H9 (cell line): ENCODE results near the gene CUL2. TPM values are rescaled to one million over a fixed set of nuclear protein-coding genes. Genes with fewer than 3 reads are reported as not detected.
A peak's percentile ranks its signal among the peaks of the same experiment; 100 is the strongest.

Experiments
- DNase-seq: peaks from one replicate; pipeline ENCODE4 v3.0.0-alpha.2; 2017
- H2AFZ ChIP-seq: one replicate; pipeline ENCODE4 v1.6.1; 2013; ENCODE audit warnings: mild to moderate bottlenecking, low read length, control low read depth, moderate library complexity
- H2AK5ac ChIP-seq: 2 replicates; pipeline ENCODE4 v1.6.1; 2013; ENCODE audit warnings: low read length, control low read depth, mixed read lengths; ENCODE audit not compliant: insufficient read length
- H2BK120ac ChIP-seq: one replicate; pipeline ENCODE4 v1.6.1; 2013; ENCODE audit warnings: low read depth, mild to moderate bottlenecking, low read length, control low read depth, inconsistent platforms; ENCODE audit not compliant: poor library complexity, severe bottlenecking
- H2BK12ac ChIP-seq: 2 replicates; pipeline ENCODE4 v1.6.1; 2013; ENCODE audit warnings: low read length, control low read depth, mixed read lengths, low read depth; ENCODE audit not compliant: insufficient read length
- H2BK15ac ChIP-seq: 2 replicates; pipeline ENCODE4 v1.6.1; 2013; ENCODE audit warnings: low read depth, low read length, control low read depth
- H2BK20ac ChIP-seq: one replicate; pipeline ENCODE4 v1.6.1; 2013; ENCODE audit warnings: low read depth, mild to moderate bottlenecking, low read length, control low read depth, inconsistent platforms; ENCODE audit not compliant: poor library complexity, severe bottlenecking
- H2BK5ac ChIP-seq: 2 replicates; pipeline ENCODE4 v1.6.1; 2013; ENCODE audit warnings: low read length, control low read depth, mixed read lengths; ENCODE audit not compliant: insufficient read length
- H3K14ac ChIP-seq: 2 replicates; pipeline ENCODE4 v1.6.1; 2013; ENCODE audit warnings: low read length, control low read depth; ENCODE audit not compliant: insufficient read depth
- H3K18ac ChIP-seq: 2 replicates; pipeline ENCODE4 v1.6.1; 2013; ENCODE audit warnings: low read depth, mild to moderate bottlenecking, mixed read lengths, low read length, control low read depth; ENCODE audit not compliant: insufficient read length
- H3K23ac ChIP-seq: 2 replicates; pipeline ENCODE4 v1.6.1; 2013; ENCODE audit warnings: low read length, control low read depth, mixed read lengths, low read depth; ENCODE audit not compliant: insufficient read length
- H3K23me2 ChIP-seq: 2 replicates; pipeline ENCODE4 v1.6.1; 2013; ENCODE audit warnings: low read depth, mild to moderate bottlenecking, mixed read lengths, low read length, control low read depth; ENCODE audit not compliant: insufficient read length, poor library complexity, severe bottlenecking
- H3K27ac ChIP-seq: 2 replicates; pipeline ENCODE4 v1.5.1; 2013; ENCODE audit warnings: low read length, control low read depth, mixed read lengths, low read depth; ENCODE audit not compliant: insufficient read length
- H3K27me3 ChIP-seq: 2 replicates; pipeline ENCODE4 v1.6.1; 2013; ENCODE audit warnings: low read length, control low read depth, inconsistent platforms; ENCODE audit not compliant: insufficient read depth
- H3K4ac ChIP-seq: 2 replicates; pipeline ENCODE4 v1.6.1; 2013; ENCODE audit warnings: low read depth, mild to moderate bottlenecking, control low read depth, inconsistent platforms, low read length, moderate library complexity
- H3K4me1 ChIP-seq: 2 replicates; pipeline ENCODE4 v1.6.1; 2013; ENCODE audit warnings: low read length, control low read depth, inconsistent platforms; ENCODE audit not compliant: insufficient read depth
- H3K4me2 ChIP-seq: 2 replicates; pipeline ENCODE4 v1.6.1; 2013; ENCODE audit warnings: low read length, control low read depth, mixed read lengths; ENCODE audit not compliant: insufficient read length, insufficient read depth
- H3K56ac ChIP-seq: 2 replicates; pipeline ENCODE4 v1.6.1; 2013; ENCODE audit warnings: low read depth, mild to moderate bottlenecking, mixed read lengths, low read length, control low read depth; ENCODE audit not compliant: insufficient read length
- H3K79me1 ChIP-seq: 2 replicates; pipeline ENCODE4 v1.6.1; 2013; ENCODE audit warnings: low read depth, mild to moderate bottlenecking, moderate library complexity, low read length, control low read depth, inconsistent platforms; ENCODE audit not compliant: insufficient read depth, poor library complexity, severe bottlenecking
- H3K79me2 ChIP-seq: 2 replicates; pipeline ENCODE4 v1.6.1; 2013; ENCODE audit warnings: low read length, control low read depth, inconsistent platforms; ENCODE audit not compliant: insufficient read depth
- H3K9ac ChIP-seq: 2 replicates; pipeline ENCODE4 v1.6.1; 2013; ENCODE audit warnings: low read length, control low read depth, mixed read lengths; ENCODE audit not compliant: insufficient read length; ENCODE audit errors: extremely low read depth
- H3K9me3 ChIP-seq: one replicate; pipeline ENCODE4 v1.6.1; 2013; ENCODE audit warnings: low read depth, low read length, inconsistent platforms; ENCODE audit not compliant: control insufficient read depth
- H3T11ph ChIP-seq: one replicate; pipeline ENCODE4 v1.6.1; 2013; ENCODE audit warnings: mild to moderate bottlenecking, low read length, control low read depth, inconsistent platforms
- H4K20me1 ChIP-seq: one replicate; pipeline ENCODE4 v1.6.1; 2013; ENCODE audit not compliant: control insufficient read depth, insufficient read length, insufficient read depth
- H4K5ac ChIP-seq: 2 replicates; pipeline ENCODE4 v1.6.1; 2013; ENCODE audit warnings: low read depth, mild to moderate bottlenecking, mixed read lengths, low read length, control low read depth; ENCODE audit not compliant: insufficient read length
- H4K8ac ChIP-seq: replicated peaks from 2 replicates; pipeline ENCODE4 v1.6.1; 2013; ENCODE audit warnings: low read length, control low read depth, mixed read lengths, low read depth; ENCODE audit not compliant: insufficient read length
- H4K91ac ChIP-seq: 2 replicates; pipeline ENCODE4 v1.6.1; 2013; ENCODE audit warnings: low read depth, mild to moderate bottlenecking, moderate library complexity, mixed read lengths, low read length, control low read depth; ENCODE audit not compliant: insufficient read length
- H3K27ac Mint-ChIP-seq, 3 experiments: 2 replicates in 2 of 3; 3 replicates in 1 of 3; pipeline ENCODE4 v1.8.0; 2020 to 2021; ENCODE audit warnings: mixed read lengths in 3 of 3, mild to moderate bottlenecking in 1 of 3, moderate library complexity in 1 of 3
- H3K27me3 Mint-ChIP-seq: 2 replicates; pipeline ENCODE4 v1.8.0; 2021; ENCODE audit warnings: low read depth, mild to moderate bottlenecking, moderate library complexity, mixed read lengths
- H3K36me3 Mint-ChIP-seq, 3 experiments: 2 replicates in 2 of 3; 3 replicates in 1 of 3; pipeline ENCODE4 v1.8.0; 2020 to 2021; ENCODE audit warnings: low read depth in 3 of 3, mixed read lengths in 3 of 3; ENCODE audit not compliant: insufficient read depth in 1 of 3
- H3K4me1 Mint-ChIP-seq, 2 experiments: 2 replicates each; pipeline ENCODE4 v1.8.0; 2020; ENCODE audit warnings: mixed read lengths in 2 of 2
- H3K4me3 Mint-ChIP-seq, 2 experiments: 2 replicates in 1 of 2; 3 replicates in 1 of 2; pipeline ENCODE4 v1.8.0; 2020 to 2021; ENCODE audit warnings: mild to moderate bottlenecking in 2 of 2, mixed read lengths in 2 of 2, moderate library complexity in 1 of 2
- H3K9me3 Mint-ChIP-seq, 2 experiments: 2 replicates in 1 of 2; 3 replicates in 1 of 2; pipeline ENCODE4 v1.8.0; 2020; ENCODE audit warnings: mild to moderate bottlenecking in 2 of 2, mixed read lengths in 2 of 2, moderate library complexity in 1 of 2
- CTCF ChIP-seq: fragments of 200-600 bp; sonication (generic); conservative IDR thresholded peaks from 3 replicates; pipeline ENCODE4 v1.8.0; 2021; ENCODE audit warnings: antibody characterized with exemption, mild to moderate bottlenecking
- WGBS: extraction: QIAGEN DNeasy Blood & Tissue Kit; methylation state at CpG from one replicate; pipeline ENCODE4 v1.1.7; 2013; ENCODE audit warnings: missing lambda C conversion rate, low lambda C conversion rate, mixed read lengths; ENCODE audit not compliant: insufficient read length; ENCODE audit errors: extremely low coverage; 5-methylcytosine and 5-hydroxymethylcytosine counted together
- total RNA-seq: library from RNA; stranded (reverse); gene quantifications from 2 replicates; pipeline ENCODE4 v1.2.1, GENCODE V29; 2021

CUL2 gene
- total RNA-seq, 1 experiment from 2014 or later, result 43.3 TPM

- WGBS, result no CpG with 5 or more reads among the region's 6 CpGs
- Histone ChIP-seq H3K27me3 (no peaks in the 10 kb centered on the region), H2BK15ac (no peak overlapping the region), H3K9me3 (no peaks in the 10 kb centered on the region), H2BK120ac (no peak overlapping the region), H4K91ac (no peak overlapping the region), H3K27ac (no peak overlapping the region), H2BK20ac (no peak overlapping the region), H3K23me2 (no peaks in the 10 kb centered on the region), H2BK5ac (no peak overlapping the region), H3K14ac (no peak overlapping the region), H3K18ac (no peak overlapping the region), H4K8ac (no peak overlapping the region), H2AK5ac (no peak overlapping the region), H3K4ac (no peak overlapping the region), H3K79me1 (no peaks in the 10 kb centered on the region), H3K4me2 (no peak overlapping the region), H3T11ph (no peak overlapping the region), H3K4me1 (no peaks in the 10 kb centered on the region; the same call in 1 of the 2 replicates), H3K56ac (no peak overlapping the region), H2AFZ (no peak overlapping the region), H3K23ac (no peak overlapping the region), H2BK12ac (no peak overlapping the region), H3K79me2 (no peaks in the 10 kb centered on the region), H4K20me1 (no peaks in the 10 kb centered on the region), H4K5ac (no peak overlapping the region), H3K9ac (no peak overlapping the region)
- DNase-seq, result peak; percentile 60
- Mint-ChIP-seq H3K9me3 (no peaks in the 10 kb centered on the region), H3K4me3 (no peak overlapping the region), H3K4me1 (peaks cover 21 to 25% of the 10 kb centered on the region in 2 experiments), H3K27me3 (no peaks in the 10 kb centered on the region), H3K27ac (peak overlapping the region; percentile 41 to 92 (median 70); a peak in 5 of 7 replicates), H3K36me3 (peaks cover 1 to 43% (median 18%) of the 10 kb centered on the region in 3 experiments; a peak in 6 of 7 replicates)
- TF ChIP-seq CTCF, result no peak
Observed at GRCh38 chr10:35040760-35041501, 49.2 kb downstream of the CUL2 start.
